ENCODE data around the gene PSTPIP2.
A peak's percentile ranks its signal among the peaks of the same experiment; 100 is the strongest.
"Not testable (repeated sequence)": the region's sequence is repeated elsewhere in the genome, so short reads cannot be mapped to it uniquely, and the experiment has no call there.

Gene PSTPIP2

GRCh38 chr18:46069524-46069923 lies 2.5 kb downstream of the PSTPIP2 start:
- no peak for DNase-seq

DNA sequence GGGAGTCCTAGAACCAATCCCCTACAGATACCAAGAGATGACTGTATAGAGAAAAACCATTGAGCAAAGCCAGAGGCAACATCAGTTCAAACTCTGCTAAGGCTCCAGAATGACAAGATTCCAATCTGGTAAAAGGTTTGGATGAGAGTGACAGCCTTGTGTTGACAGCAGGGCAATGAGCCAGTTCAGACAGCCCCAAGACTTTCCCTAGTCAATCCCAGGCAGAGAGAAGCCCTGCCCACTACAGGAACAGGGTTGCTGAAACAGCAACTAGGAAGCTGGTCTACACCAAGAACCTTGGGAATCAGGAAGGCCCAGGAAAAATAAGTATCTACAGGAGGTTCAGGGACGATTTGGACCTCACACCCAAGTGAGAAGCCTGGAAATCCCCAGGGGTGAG lies 3.3 kb downstream of the PSTPIP2 start:
- no peak for DNase-seq

- DNase-seq, result no peak
Measured at GRCh38 chr18:46067438-46068007, 4.5 kb downstream of the PSTPIP2 start.

GRCh38 chr18:46062781-46063180 lies 9.3 kb downstream of the PSTPIP2 start:
- DNase-seq, result no peak

- DNase-seq, result no peak
Measured at GRCh38 chr18:46061796-46062195, 10.3 kb downstream of the PSTPIP2 start.

GRCh38 chr18:46061387-46061786 lies 10.7 kb downstream of the PSTPIP2 start:
- DNase-seq, result no peak

GRCh38 chr18:46060359-46060841 lies 11.7 kb downstream of the PSTPIP2 start:
- DNase-seq, result no peak

GRCh38 chr18:46055838-46056230 lies 16.2 kb downstream of the PSTPIP2 start:
- DNase-seq, result no peak

- DNase-seq, result no peak
Measured at GRCh38 chr18:46054956-46055837, 16.9 kb downstream of the PSTPIP2 start.

DNA sequence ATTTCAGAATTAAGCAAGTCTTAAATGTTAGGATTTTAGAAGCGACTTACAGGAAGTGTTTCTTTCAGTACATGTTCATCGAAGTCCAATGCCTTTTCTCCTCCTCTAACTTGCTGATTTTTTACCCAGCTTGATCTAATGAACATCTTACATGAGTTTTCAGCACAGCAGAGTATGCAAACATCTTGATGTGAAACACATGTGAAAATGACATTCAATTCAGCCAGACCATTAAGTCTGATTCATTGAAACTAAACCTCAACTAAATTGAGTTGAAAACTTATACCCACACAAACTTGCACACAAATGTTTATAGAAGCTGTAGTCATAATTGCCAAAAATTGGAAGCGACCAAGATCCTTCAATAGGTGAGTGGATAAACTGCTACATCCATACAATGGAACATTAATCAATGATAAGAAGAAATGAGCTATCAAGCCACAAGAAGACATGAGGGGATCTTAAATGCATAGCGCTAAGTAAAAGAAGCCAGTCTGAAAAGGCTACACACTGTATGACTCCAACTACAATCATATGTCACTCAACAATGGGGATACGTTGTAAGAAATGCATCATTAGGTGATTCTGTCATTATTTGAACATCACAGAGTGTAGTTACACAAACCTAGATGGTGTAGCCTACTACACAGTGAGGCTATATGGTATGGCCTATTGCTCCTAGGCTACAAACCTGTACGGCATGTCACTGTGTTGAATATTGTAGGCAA lies 18.5 kb downstream of the PSTPIP2 start:
- DNase-seq, result no peak

DNA sequence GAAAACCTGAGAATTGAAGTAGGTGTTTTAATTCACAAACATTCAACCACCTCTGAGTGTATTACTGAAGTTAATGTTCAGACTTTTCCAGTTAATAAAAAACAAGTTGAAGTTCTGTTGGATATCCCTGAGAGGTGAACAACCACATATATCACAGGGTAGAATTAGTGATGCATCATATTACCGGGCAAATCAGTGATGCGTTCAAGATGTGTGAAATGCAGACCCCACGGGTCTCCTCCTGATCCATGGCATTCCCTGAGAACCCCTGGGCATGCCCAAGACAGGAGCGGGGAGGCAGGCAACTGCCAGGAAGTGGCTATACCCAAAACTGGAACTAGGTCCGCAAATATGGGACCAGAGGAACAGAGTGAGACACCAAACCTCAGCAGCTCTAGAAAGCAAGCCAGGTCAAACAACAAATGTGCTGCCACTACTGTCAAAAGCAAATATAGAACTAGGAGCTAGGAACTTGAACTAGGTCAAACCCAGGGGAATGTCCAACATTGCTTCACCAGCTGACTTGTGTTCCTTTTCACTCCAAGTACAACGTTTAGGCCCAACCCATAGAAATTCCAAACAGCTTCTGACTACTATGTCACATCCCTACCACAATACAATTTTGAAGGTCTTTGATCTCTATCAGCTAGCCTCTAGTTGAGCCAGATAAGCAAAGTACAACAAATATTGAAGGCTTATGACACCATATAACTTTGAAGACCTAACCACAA lies 20.2 kb downstream of the PSTPIP2 start:
- no peak for DNase-seq

DNA sequence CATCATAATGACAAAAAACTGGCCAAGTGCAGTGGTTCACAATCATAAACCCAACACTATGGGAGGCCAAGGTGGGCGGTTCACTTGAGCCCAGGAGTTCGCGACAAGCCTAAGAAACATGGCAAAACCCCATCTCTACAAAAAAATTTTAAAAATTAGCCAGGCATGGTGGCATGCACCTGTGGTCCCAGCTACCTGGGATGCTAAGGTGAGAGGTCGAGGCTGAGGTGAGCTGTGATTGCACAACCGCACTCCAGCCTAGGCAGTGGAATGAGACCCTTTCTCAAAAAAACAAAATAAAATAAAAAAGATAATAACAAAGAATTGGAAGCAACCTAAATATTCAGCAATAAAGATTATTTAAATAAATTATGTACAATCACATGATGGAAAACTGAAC lies 21.8 kb downstream of the PSTPIP2 start:
- DNase-seq, result no peak

- no peak for DNase-seq
Measured at GRCh38 chr18:46048641-46049040, 23.4 kb downstream of the PSTPIP2 start.

- not testable (repeated sequence) for DNase-seq
Measured at GRCh38 chr18:46047369-46047768, 24.7 kb downstream of the PSTPIP2 start.

DNA sequence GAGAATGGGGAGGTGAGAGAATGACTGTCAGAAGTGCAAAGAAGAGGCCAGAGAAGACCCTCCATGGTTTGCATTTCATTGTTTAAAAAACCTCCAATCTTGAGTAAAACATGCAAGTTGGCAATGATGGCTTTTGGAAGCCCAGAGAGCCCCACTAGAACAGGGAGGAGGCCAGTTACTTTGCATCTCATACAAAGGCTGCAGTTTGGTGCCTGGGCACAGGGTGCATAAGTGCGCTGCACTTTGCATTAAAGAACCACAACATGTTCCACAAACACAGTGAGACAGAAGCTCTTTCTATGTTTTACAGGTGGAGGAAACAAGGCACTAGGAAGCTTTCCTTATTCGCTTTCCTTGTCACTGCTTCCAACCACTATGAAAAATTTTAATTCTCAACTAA lies 25.4 kb downstream of the PSTPIP2 start:
- DNase-seq, result no peak

GRCh38 chr18:46046126-46046525 lies 25.9 kb downstream of the PSTPIP2 start:
- DNase-seq, result no peak

DNA sequence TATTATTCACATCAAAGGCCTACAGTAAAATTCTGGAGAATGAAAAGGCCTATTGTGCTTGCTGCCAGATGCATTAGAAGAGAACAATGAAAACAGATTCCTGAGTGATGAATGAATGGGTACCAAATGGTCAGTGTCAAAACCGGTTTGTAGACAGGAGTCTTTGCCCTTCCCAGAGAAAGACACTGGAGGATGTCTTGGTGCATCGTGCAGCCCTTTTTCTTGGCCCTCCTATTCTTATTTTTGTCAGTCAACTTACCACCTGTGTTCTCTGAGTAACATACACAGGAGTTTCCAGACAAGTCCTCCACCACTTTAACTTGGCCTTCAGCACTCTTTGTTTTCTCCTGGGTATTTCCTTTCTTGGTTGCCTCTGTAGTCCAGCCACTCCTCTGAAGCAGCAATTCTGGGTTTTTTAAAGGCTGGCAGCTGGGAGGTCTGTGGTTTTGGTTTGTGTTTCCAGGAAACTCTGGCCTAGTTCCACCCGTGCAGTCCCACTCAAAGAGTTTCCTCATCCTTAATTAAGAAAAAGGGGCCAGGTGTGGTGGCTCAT lies 29.4 kb downstream of the PSTPIP2 start:
- DNase-seq, result peak; percentile 61

DNA sequence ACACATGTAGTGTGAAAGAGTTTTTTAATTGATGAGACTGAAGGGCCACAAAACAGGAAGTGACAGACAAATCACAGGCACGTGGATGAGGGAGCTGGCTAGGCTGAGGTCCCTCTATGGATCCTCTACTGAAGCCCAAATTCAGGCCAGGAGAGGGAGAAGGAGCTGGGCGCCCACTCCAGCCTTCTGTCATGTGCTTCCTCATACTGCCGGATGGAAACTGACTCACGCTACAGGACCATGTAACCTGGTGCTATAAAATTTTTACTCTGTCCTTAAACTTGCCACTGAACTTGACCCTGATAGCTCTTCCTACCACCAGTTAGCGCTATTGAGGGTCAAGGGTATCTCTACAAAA lies 31.3 kb downstream of the PSTPIP2 start:
- no peak for DNase-seq

- no peak for DNase-seq
Measured at GRCh38 chr18:46040033-46040746, 31.9 kb downstream of the PSTPIP2 start.

GRCh38 chr18:46037512-46038305 lies 34.4 kb downstream of the PSTPIP2 start:
- DNase-seq, result no peak
